Ishikawa (cell line): ENCODE results near the gene NOD2.

Experiments used
- CREB1 ChIP-seq: IDR thresholded peaks from 2 replicates; pipeline ENCODE4 v1.6.1; 2012; ENCODE audit warnings: low read depth
- EP300 ChIP-seq: IDR thresholded peaks from 2 replicates; pipeline ENCODE4 v1.6.1; 2012; ENCODE audit warnings: borderline replicate concordance
- FOXM1 ChIP-seq: IDR thresholded peaks from 2 replicates; pipeline ENCODE4 v1.6.1; 2012; ENCODE audit warnings: low read depth, borderline replicate concordance
- RAD21 ChIP-seq: IDR thresholded peaks from 2 replicates; pipeline ENCODE4 v1.6.1; 2012; ENCODE audit warnings: low read depth
- TAF1 ChIP-seq: IDR thresholded peaks from 2 replicates; pipeline ENCODE4 v1.6.1; 2012; ENCODE audit warnings: low read depth, mild to moderate bottlenecking
- YY1 ChIP-seq: IDR thresholded peaks from 2 replicates; pipeline ENCODE4 v1.6.1; 2012; ENCODE audit warnings: low read depth
- TF ChIP-seq, protein P1 (sequence below): IDR thresholded peaks from 2 replicates; pipeline ENCODE4 v1.6.1; 2012
- TF ChIP-seq, protein P2 (sequence below): IDR thresholded peaks from 2 replicates; pipeline ENCODE4 v1.6.1; 2012; ENCODE audit warnings: low read depth, mild to moderate bottlenecking

DNA sequence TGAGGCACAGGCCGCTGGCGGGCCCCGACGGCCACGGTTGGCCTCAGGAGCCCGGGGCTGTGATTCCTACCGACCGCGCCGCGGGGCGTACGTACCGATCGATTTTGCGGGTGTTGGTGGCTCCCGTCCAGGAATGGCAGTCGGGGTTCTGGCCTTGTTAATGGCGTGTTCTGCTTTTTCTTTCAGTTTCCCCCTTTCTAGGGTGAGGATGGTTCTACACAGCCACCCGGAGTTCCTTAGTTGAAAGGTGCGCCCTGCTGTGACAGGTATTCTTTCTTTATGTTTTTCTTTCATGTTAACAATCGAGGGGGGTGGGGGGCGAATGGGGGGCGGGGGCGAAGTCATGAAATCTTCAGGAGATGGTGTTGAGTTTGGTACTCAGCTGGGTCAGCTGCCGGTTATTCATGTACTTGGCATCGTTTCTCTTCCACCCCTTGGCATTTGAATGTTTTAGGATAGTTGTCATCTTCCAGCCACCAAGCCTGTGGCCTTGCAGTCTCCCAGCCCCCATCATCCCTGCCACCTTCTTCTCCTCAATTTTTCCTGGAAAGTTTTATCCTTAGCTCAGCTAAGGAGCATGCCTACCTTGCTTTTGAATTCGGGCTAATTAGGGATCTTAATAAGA lies 49.3 kb downstream of the NOD2 start:
- no peak for TF ChIP-seq TAF1
- no peak for TF ChIP-seq RAD21
- TF ChIP-seq, protein P1, sequence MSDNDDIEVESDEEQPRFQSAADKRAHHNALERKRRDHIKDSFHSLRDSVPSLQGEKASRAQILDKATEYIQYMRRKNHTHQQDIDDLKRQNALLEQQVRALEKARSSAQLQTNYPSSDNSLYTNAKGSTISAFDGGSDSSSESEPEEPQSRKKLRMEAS: no peak
- no peak for TF ChIP-seq YY1
- no peak for TF ChIP-seq EP300
- TF ChIP-seq, protein P2, sequence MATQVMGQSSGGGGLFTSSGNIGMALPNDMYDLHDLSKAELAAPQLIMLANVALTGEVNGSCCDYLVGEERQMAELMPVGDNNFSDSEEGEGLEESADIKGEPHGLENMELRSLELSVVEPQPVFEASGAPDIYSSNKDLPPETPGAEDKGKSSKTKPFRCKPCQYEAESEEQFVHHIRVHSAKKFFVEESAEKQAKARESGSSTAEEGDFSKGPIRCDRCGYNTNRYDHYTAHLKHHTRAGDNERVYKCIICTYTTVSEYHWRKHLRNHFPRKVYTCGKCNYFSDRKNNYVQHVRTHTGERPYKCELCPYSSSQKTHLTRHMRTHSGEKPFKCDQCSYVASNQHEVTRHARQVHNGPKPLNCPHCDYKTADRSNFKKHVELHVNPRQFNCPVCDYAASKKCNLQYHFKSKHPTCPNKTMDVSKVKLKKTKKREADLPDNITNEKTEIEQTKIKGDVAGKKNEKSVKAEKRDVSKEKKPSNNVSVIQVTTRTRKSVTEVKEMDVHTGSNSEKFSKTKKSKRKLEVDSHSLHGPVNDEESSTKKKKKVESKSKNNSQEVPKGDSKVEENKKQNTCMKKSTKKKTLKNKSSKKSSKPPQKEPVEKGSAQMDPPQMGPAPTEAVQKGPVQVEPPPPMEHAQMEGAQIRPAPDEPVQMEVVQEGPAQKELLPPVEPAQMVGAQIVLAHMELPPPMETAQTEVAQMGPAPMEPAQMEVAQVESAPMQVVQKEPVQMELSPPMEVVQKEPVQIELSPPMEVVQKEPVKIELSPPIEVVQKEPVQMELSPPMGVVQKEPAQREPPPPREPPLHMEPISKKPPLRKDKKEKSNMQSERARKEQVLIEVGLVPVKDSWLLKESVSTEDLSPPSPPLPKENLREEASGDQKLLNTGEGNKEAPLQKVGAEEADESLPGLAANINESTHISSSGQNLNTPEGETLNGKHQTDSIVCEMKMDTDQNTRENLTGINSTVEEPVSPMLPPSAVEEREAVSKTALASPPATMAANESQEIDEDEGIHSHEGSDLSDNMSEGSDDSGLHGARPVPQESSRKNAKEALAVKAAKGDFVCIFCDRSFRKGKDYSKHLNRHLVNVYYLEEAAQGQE: no peak
- TF ChIP-seq FOXM1: no peak
- TF ChIP-seq CREB1: no peak
